C4-2B (cell line): Measurements from ENCODE around the gene INHA.

Source experiments
- CTCF ChIP-seq: fragments of 450-650 bp; conservative IDR thresholded peaks from 2 replicates; pipeline ENCODE4 v1.5.1; 2017; ENCODE audit warnings: mild to moderate bottlenecking
- ZFX ChIP-seq: fragments of 450-650 bp; IDR thresholded peaks from 2 replicates; pipeline ENCODE4 v1.6.1; 2017

GRCh38 chr2:219574484-219575311, 2.6 kb downstream of the INHA start:
- TF ChIP-seq CTCF = no peak
- no peak for TF ChIP-seq ZFX
